HG02885 (cell line): Measurements from ENCODE around the gene ASPRV1.

ENCODE experiments used
- ATAC-seq: cut with Tn5 transposase; IDR thresholded peaks from one replicate; pipeline ENCODE4 v1.9.1; 2021; ENCODE audit warnings: mild to moderate bottlenecking; ENCODE audit not compliant: unreplicated experiment, poor library complexity

The ASPRV1 gene

GRCh38 chr2:69914950-69915945 lies 46.2 kb downstream of the ASPRV1 start, which contains the start of gene MXD1:
Gene MXD1, plus strand, starts transcription at chr2:69915109. Its CDS starts 222 bp downstream, at chr2:69915331.
- no peak for ATAC-seq

- peak; percentile 89 for ATAC-seq
These were observed 47.1 kb downstream of the ASPRV1 start for GRCh38 chr2:69914164-69914949.

GRCh38 chr2:69911985-69912563 lies 49.4 kb downstream of the ASPRV1 start:
- ATAC-seq = no peak
